Karpas-422 (cell line): ENCODE results near the gene FBLN5. TPM values are rescaled to one million over a fixed set of nuclear protein-coding genes. Genes with fewer than 3 reads are reported as not detected.

Source experiments
- DNase-seq: peaks from one replicate; pipeline ENCODE4 v3.0.0-alpha.2; 2015
- H2AFZ ChIP-seq: fragments of 200-600 bp; sonication (generic); 2 replicates; pipeline ENCODE4 v1.6.1; 2014; ENCODE audit warnings: antibody characterized with exemption, low read length, mixed read lengths
- H3K27ac ChIP-seq: fragments of 200-600 bp; sonication (generic); 2 replicates; pipeline ENCODE4 v1.5.1; 2014; ENCODE audit warnings: mild to moderate bottlenecking, low read length, moderate library complexity
- H3K27me3 ChIP-seq: fragments of 200-600 bp; sonication (generic); 2 replicates; pipeline ENCODE4 v1.6.1; 2014; ENCODE audit warnings: low read length, mixed read lengths
- H3K36me3 ChIP-seq: fragments of 200-600 bp; sonication (generic); 2 replicates; pipeline ENCODE4 v1.6.1; 2014; ENCODE audit warnings: low read length, mixed read lengths; ENCODE audit not compliant: insufficient read depth
- H3K4me1 ChIP-seq: fragments of 200-600 bp; sonication (generic); 2 replicates; pipeline ENCODE4 v1.6.1; 2014; ENCODE audit warnings: mild to moderate bottlenecking, low read length, mixed read lengths
- H3K4me2 ChIP-seq: fragments of 200-600 bp; sonication (generic); 2 replicates; pipeline ENCODE4 v1.6.1; 2014; ENCODE audit warnings: low read length, low read depth, mild to moderate bottlenecking; ENCODE audit not compliant: poor library complexity, severe bottlenecking
- H3K4me3 ChIP-seq: fragments of 200-600 bp; sonication (generic); 2 replicates; pipeline ENCODE4 v1.5.1; 2014; ENCODE audit warnings: mild to moderate bottlenecking, antibody characterized with exemption, low read length, mixed read lengths
- H3K79me2 ChIP-seq: fragments of 200-600 bp; sonication (generic); 2 replicates; pipeline ENCODE4 v1.6.1; 2014; ENCODE audit warnings: mild to moderate bottlenecking, low read length, mixed read lengths
- H3K9ac ChIP-seq: fragments of 200-600 bp; sonication (generic); 2 replicates; pipeline ENCODE4 v1.6.0; 2014; ENCODE audit warnings: low read length
- H3K9me2 ChIP-seq: fragments of 200-600 bp; sonication (generic), shearing (Covaris generic); replicated peaks from 2 replicates; pipeline ENCODE4 v1.6.0; 2014; ENCODE audit warnings: mild to moderate bottlenecking, low read length, moderate library complexity; ENCODE audit not compliant: insufficient read depth
- H3K9me3 ChIP-seq: fragments of 300-700, 200-600 bp; sonication (generic); 2 replicates; pipeline ENCODE4 v1.6.1; 2014; ENCODE audit warnings: low read length, mixed read lengths
- H4K20me1 ChIP-seq: fragments of 200-600 bp; sonication (generic); 2 replicates; pipeline ENCODE4 v1.6.1; 2014; ENCODE audit warnings: mild to moderate bottlenecking, antibody characterized with exemption, low read length, low read depth; ENCODE audit not compliant: insufficient read depth
- total RNA-seq: library from RNA; depleted of rRNA; stranded (reverse); fragments of >200 nt; shearing (Covaris generic); gene quantifications from 2 replicates; pipeline ENCODE4 v1.2.3, GENCODE V29; 2014; ENCODE audit warnings: low replicate concordance

Gene FBLN5
- total RNA-seq, 1 experiment from 2014 or later, result not detected

GRCh38 chr14:91956616-91957015 is 9.1 kb upstream of the FBLN5 start:
- Histone ChIP-seq H3K9me3 (no peaks in the 10 kb centered on the region), H3K36me3 (no peaks in the 10 kb centered on the region), H3K9me2 (no peaks in the 10 kb centered on the region), H3K79me2 (no peaks in the 10 kb centered on the region), H4K20me1 (no peaks in the 10 kb centered on the region), H3K27me3 (no peaks in the 10 kb centered on the region), H3K4me1 (peaks cover 8% of the 10 kb centered on the region), H2AFZ (no peak overlapping the region), H3K4me3 (no peak overlapping the region), H3K27ac (no peak overlapping the region), H3K9ac (no peak overlapping the region), H3K4me2 (no peak overlapping the region)
- DNase-seq, result no peak

GRCh38 chr14:91955168-91955567 is 7.7 kb upstream of the FBLN5 start:
- Histone ChIP-seq H3K79me2 (no peaks in the 10 kb centered on the region), H3K9ac (no peak overlapping the region), H3K27me3 (no peaks in the 10 kb centered on the region), H4K20me1 (no peaks in the 10 kb centered on the region), H3K9me3 (no peaks in the 10 kb centered on the region), H3K4me3 (no peak overlapping the region), H3K36me3 (no peaks in the 10 kb centered on the region), H3K4me2 (no peak overlapping the region), H3K27ac (no peak overlapping the region), H3K9me2 (no peaks in the 10 kb centered on the region), H2AFZ (no peak overlapping the region), H3K4me1 (peaks cover 8% of the 10 kb centered on the region)
- DNase-seq, result no peak

- no peaks in the 10 kb centered on the region for H3K27me3 ChIP-seq
- no peak overlapping the region for H3K4me2 ChIP-seq
- no peaks in the 10 kb centered on the region for H4K20me1 ChIP-seq
- H3K36me3 ChIP-seq, result no peaks in the 10 kb centered on the region
- H2AFZ ChIP-seq, result no peak overlapping the region
- peaks cover 8% of the 10 kb centered on the region for H3K4me1 ChIP-seq
- no peak for DNase-seq
- H3K4me3 ChIP-seq, result no peak overlapping the region
- no peaks in the 10 kb centered on the region for H3K79me2 ChIP-seq
- no peak overlapping the region for H3K9ac ChIP-seq
- no peaks in the 10 kb centered on the region for H3K9me3 ChIP-seq
- H3K9me2 ChIP-seq, result no peaks in the 10 kb centered on the region
- H3K27ac ChIP-seq, result no peak overlapping the region
These were observed 5.9 kb upstream of the FBLN5 start for GRCh38 chr14:91953170-91953985.

- Histone ChIP-seq H3K36me3 (no peaks in the 10 kb centered on the region), H3K79me2 (no peaks in the 10 kb centered on the region), H3K9me2 (no peaks in the 10 kb centered on the region), H3K9ac (no peak overlapping the region), H3K27ac (no peak overlapping the region), H3K4me1 (no peaks in the 10 kb centered on the region), H3K4me3 (no peak overlapping the region), H3K27me3 (no peaks in the 10 kb centered on the region), H3K9me3 (no peaks in the 10 kb centered on the region), H3K4me2 (no peak overlapping the region), H4K20me1 (no peaks in the 10 kb centered on the region), H2AFZ (no peak overlapping the region)
- DNase-seq, result no peak
These were observed 646 bp downstream of the FBLN5 start for GRCh38 chr14:91946622-91947474.

GRCh38 chr14:91945751-91946621 is 1.5 kb downstream of the FBLN5 start:
- no peaks in the 10 kb centered on the region for H3K9me2 ChIP-seq
- H2AFZ ChIP-seq, result no peak overlapping the region
- H3K27ac ChIP-seq, result no peak overlapping the region
- H3K27me3 ChIP-seq, result no peaks in the 10 kb centered on the region
- H3K4me2 ChIP-seq, result no peak overlapping the region
- DNase-seq, result no peak
- no peaks in the 10 kb centered on the region for H3K4me1 ChIP-seq
- no peak overlapping the region for H3K4me3 ChIP-seq
- H3K79me2 ChIP-seq, result no peaks in the 10 kb centered on the region
- no peaks in the 10 kb centered on the region for H4K20me1 ChIP-seq
- H3K36me3 ChIP-seq, result no peaks in the 10 kb centered on the region
- no peak overlapping the region for H3K9ac ChIP-seq
- no peaks in the 10 kb centered on the region for H3K9me3 ChIP-seq

- H4K20me1 ChIP-seq, result no peaks in the 10 kb centered on the region
- H3K79me2 ChIP-seq, result no peaks in the 10 kb centered on the region
- H3K27ac ChIP-seq, result no peak overlapping the region
- no peak overlapping the region for H3K4me3 ChIP-seq
- no peaks in the 10 kb centered on the region for H3K36me3 ChIP-seq
- H3K9me2 ChIP-seq, result no peaks in the 10 kb centered on the region
- H3K9ac ChIP-seq, result no peak overlapping the region
- H3K9me3 ChIP-seq, result no peaks in the 10 kb centered on the region
- no peak for DNase-seq
- H2AFZ ChIP-seq, result no peak overlapping the region
- H3K4me2 ChIP-seq, result no peak overlapping the region
- H3K4me1 ChIP-seq, result no peaks in the 10 kb centered on the region
- no peaks in the 10 kb centered on the region for H3K27me3 ChIP-seq
These were observed 4.5 kb downstream of the FBLN5 start for GRCh38 chr14:91942946-91943345.

GRCh38 chr14:91942128-91942527 is 5.4 kb downstream of the FBLN5 start:
- H3K4me3 ChIP-seq, result no peak overlapping the region
- H3K9me3 ChIP-seq, result no peaks in the 10 kb centered on the region
- no peaks in the 10 kb centered on the region for H3K79me2 ChIP-seq
- no peaks in the 10 kb centered on the region for H3K9me2 ChIP-seq
- no peak overlapping the region for H3K27ac ChIP-seq
- H3K9ac ChIP-seq, result no peak overlapping the region
- H3K27me3 ChIP-seq, result no peaks in the 10 kb centered on the region
- no peaks in the 10 kb centered on the region for H4K20me1 ChIP-seq
- H3K36me3 ChIP-seq, result no peaks in the 10 kb centered on the region
- H3K4me2 ChIP-seq, result no peak overlapping the region
- no peak overlapping the region for H2AFZ ChIP-seq
- no peaks in the 10 kb centered on the region for H3K4me1 ChIP-seq
- no peak for DNase-seq

GRCh38 chr14:91940209-91940608 is 7.3 kb downstream of the FBLN5 start:
- H3K9ac ChIP-seq, result no peak overlapping the region
- no peak for DNase-seq
- H2AFZ ChIP-seq, result no peak overlapping the region
- H3K27me3 ChIP-seq, result no peaks in the 10 kb centered on the region
- H3K27ac ChIP-seq, result no peak overlapping the region
- H3K4me3 ChIP-seq, result no peak overlapping the region
- no peaks in the 10 kb centered on the region for H3K4me1 ChIP-seq
- H3K9me2 ChIP-seq, result no peaks in the 10 kb centered on the region
- no peaks in the 10 kb centered on the region for H3K36me3 ChIP-seq
- H3K4me2 ChIP-seq, result no peak overlapping the region
- no peaks in the 10 kb centered on the region for H3K9me3 ChIP-seq
- no peaks in the 10 kb centered on the region for H4K20me1 ChIP-seq
- H3K79me2 ChIP-seq, result no peaks in the 10 kb centered on the region
